Stimulated activated CD4-positive, alpha-beta T cell treated with anti-CD3 and anti-CD28 coated beads, Interleukin-2, amount 100 ng/mL, for 48 hours (primary cell): ENCODE data around the gene SLC38A5.
"Not testable (repeated sequence)": the region's sequence is repeated elsewhere in the genome, so short reads cannot be mapped to it uniquely, and the experiment has no call there.

Experiments
- DNase-seq, 2 donors: peaks; one replicate each; pipeline ENCODE4 v3.0.0-alpha.2; 2020

SLC38A5 gene

GRCh38 chrX:48467281-48467761, 2.7 kb downstream of the SLC38A5 start:
- DNase-seq = no peak

GRCh38 chrX:48466696-48467095, 3.4 kb downstream of the SLC38A5 start:
- DNase-seq = peak; percentile 36

DNA sequence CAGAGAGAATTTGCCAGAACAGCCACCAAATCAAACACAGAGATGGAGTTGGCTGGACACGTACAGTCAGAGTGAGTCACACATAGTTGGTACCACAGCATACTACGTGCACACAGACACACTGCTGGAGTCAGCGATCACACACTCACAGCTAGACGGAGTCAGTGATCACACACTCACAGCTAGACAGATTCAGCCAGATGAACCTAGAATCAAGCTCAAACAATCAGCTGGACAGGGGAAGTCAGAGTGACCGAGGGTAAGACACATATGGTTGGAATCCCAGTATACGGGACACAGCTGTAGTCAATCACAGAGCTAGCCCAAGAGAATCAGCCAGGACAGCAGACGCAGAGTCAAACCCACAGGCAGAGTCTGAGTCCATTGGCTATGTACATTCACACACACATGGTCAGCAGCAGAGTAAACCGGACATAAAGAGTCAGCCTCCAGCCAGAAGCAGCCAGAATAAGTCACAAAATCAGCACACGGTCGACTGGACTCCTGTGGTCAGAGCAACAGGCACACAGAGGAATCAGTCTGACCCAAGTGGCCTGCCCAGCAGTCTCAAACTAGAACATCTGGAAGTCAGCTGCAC, 4.6 kb downstream of the SLC38A5 start:
- DNase-seq = no peak

- DNase-seq = no peak
Observed at GRCh38 chrX:48461830-48462229, 8.2 kb downstream of the SLC38A5 start.

DNA sequence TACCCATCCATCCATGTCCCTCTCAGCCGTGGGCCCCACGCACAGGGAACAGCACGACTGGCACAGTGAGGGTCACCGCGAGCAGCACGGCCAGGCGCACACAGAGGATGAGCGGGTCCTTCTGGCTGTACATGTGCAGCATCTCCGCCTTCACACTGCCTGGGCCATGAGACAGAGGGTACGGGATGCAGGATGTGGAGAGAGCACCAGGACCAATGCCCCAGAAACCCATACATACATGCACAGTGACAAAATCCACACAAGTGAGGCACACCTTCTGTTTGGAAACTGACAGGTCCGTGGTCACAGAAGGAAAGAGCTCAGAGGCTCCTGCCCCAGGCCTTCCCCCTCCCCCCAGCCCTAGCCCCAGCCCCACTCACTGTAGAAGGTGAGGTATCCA, 9.5 kb downstream of the SLC38A5 start:
- DNase-seq = no peak

DNA sequence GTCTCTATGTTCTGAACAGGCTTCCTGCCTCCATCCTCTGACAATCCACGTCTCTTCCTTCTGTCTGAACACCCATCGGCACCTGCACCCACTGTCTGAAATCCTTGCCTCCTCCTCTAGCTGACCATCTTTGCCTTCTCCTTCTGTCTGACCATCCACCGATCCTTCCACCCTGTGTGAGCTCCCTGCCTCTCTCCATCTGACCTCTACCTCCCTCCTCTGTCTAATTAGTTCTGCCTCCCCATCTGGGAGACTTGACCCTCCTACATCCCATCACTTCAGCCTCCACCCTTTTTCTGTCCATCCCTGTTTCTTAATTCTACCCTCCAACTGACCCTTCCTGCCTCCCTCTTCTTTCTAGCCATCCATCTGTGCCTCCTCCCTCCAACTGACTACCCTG, 10.0 kb downstream of the SLC38A5 start:
- DNase-seq = no peak

GRCh38 chrX:48459483-48459882, 10.6 kb downstream of the SLC38A5 start:
- DNase-seq = no peak

DNA sequence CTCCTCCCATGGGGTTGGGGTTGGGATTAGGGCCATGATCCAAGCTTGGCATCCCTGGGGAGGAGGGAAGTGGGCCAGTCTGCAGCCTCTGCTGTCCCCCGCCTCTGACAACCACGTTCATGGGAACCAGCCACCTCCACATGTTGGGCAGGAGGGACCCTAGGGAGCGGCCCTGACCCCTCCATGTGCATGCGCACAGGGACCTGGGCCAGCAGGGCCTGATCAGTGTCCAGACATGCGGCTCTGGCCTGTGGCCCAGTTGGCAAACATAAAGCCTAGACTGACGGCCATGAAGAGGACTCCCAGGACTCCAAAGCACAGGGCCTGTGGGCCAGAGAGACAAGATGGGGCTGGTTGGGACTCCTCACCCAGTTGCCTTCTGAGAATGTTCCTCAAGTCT, 11.3 kb downstream of the SLC38A5 start:
- DNase-seq = no peak

- DNase-seq = no peak
Observed at GRCh38 chrX:48456628-48457331, 13.3 kb downstream of the SLC38A5 start.

- DNase-seq = no peak
Observed at GRCh38 chrX:48451708-48452107, 18.4 kb downstream of the SLC38A5 start.

DNA sequence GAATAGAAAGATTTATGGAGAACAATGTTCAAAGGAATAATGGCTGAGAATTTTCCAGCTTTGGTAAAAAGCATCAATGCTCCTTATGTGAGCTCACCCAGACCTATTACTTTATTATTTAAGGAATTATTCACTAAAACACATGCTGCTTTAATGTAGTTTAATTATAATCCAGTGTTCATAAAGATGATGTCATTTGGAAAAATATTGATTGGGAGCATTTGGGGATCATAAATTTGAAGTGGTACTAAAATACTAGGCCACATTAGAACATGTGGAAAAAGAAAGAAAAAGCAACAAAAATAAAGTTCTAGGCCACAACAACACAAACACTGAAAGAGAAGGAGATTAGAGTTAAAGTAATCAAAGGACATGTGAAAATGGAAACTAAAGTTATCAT, 20.0 kb downstream of the SLC38A5 start:
- no peak for DNase-seq

GRCh38 chrX:48447201-48447600, 22.9 kb downstream of the SLC38A5 start:
- DNase-seq = not testable (repeated sequence)

GRCh38 chrX:48433713-48434112, 36.3 kb downstream of the SLC38A5 start:
- DNase-seq = not testable (repeated sequence)

- DNase-seq = not testable (repeated sequence)
Observed at GRCh38 chrX:48430166-48430565, 39.9 kb downstream of the SLC38A5 start.

GRCh38 chrX:48429606-48430005, 40.5 kb downstream of the SLC38A5 start:
- not testable (repeated sequence) for DNase-seq

- DNase-seq = not testable (repeated sequence)
Observed at GRCh38 chrX:48427027-48427716, 42.9 kb downstream of the SLC38A5 start.

DNA sequence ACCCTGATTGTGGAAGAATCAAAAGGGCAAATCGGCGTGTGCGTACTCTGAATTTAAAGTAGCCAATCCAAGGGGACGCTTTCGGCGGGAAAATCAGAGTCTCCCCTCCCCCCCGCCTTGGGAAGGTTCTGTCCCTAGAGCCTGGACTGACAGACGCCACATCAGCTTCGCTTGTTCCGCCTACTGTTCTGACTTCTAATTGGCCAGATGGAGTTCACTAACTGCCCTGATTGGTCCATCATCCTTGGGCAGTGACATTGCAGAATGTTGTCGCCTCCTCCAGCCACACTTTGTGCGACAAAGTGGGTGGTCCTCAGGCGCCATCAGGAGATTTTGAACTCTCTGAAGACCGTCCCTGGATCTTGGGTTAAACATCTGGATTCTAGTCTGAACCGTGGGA, 58.2 kb downstream of the SLC38A5 start, which contains the start of gene SSX4B:
Gene SSX4B (minus strand): TSS at position 101 of the 400 bp plus-strand sequence. CDS start 588 bp downstream, outside the sequence.
- DNase-seq = not testable (repeated sequence)
